Peyer's patch (tissue), 4 donors: ENCODE data around the gene PYGL. TPM values are rescaled to one million over a fixed set of nuclear protein-coding genes. Genes with fewer than 3 reads are reported as not detected.

ENCODE experiments used
- DNase-seq, 3 donors: peaks; one replicate each; pipeline ENCODE4 v3.0.0-alpha.2; 2017 to 2019
- H3K27ac ChIP-seq, 4 donors: fragments of 200-600 bp; sonication (generic); one replicate each; pipeline ENCODE4 v1.5.1; 2016 to 2019
- H3K27me3 ChIP-seq, 2 donors: fragments of 200-600 bp; sonication (generic); one replicate each; pipeline ENCODE4 v1.5.1; 2019
- H3K36me3 ChIP-seq, 3 donors: fragments of 200-600 bp; sonication (generic); one replicate each; pipeline ENCODE4 v1.5.1; 2016 to 2019
- H3K4me1 ChIP-seq, 4 donors: fragments of 200-600 bp; sonication (generic); one replicate each; pipeline ENCODE4 v1.5.1; 2016 to 2019
- H3K4me3 ChIP-seq, 4 donors: fragments of 200-600 bp; sonication (generic); 1 replicate in 3 of 4; 2 replicates in 1 of 4; pipeline ENCODE4 v1.5.1; 2016 to 2019; ENCODE audit warnings: mild to moderate bottlenecking in 1 of 4
- H3K9me3 ChIP-seq, 4 donors: fragments of 200-600 bp; sonication (generic); one replicate each; pipeline ENCODE4 v1.5.1; 2016 to 2019; ENCODE audit warnings: mild to moderate bottlenecking in 1 of 4
- CTCF ChIP-seq, 6 experiments: fragments of 450-650 bp in 4 of 6; fragments of 200-600 bp in 2 of 6; sonication (generic) in 1 of 6; IDR thresholded peaks; one replicate each; pipeline ENCODE4 v1.5.1; 2017 to 2019; ENCODE audit warnings: antibody characterized with exemption in 6 of 6, mild to moderate bottlenecking in 3 of 6, moderate library complexity in 1 of 6
- POLR2A ChIP-seq, 2 donors: fragments of 450-650 bp; IDR thresholded peaks; one replicate each; pipeline ENCODE4 v1.5.1; 2017; ENCODE audit warnings: antibody characterized with exemption in 2 of 2, mild to moderate bottlenecking in 2 of 2, moderate library complexity in 2 of 2
- total RNA-seq, 4 donors: library from RNA; depleted of rRNA; stranded (reverse); fragments of >200 nt; gene quantifications; one replicate each; pipeline ENCODE4 v1.1.0, GENCODE V29; 2016

Gene PYGL
- 10 to 100 TPM in 1 of 4 donors, 1 to 10 TPM in 3; 1.8 to 42.1 (median 4.1) TPM for total RNA-seq

GRCh38 chr14:50943943-50944646 is at the start of gene PYGL:
Gene PYGL (minus strand): TSS chr14:50944483. CDS start chr14:50944403, 80 bp downstream.
- Histone ChIP-seq H3K27ac (peak within 1 kb of the TSS; percentile 47 to 73 (median 64)), H3K36me3 (no peaks in the 10 kb centered on the region), H3K9me3 (no peaks in the 10 kb centered on the region), H3K4me1 (peaks cover 0 to 13% (median 4%) of the 10 kb centered on the region in 4 donors), H3K4me3 (peak within 1 kb of the TSS; percentile 54 to 67 (median 66)), H3K27me3 (no peaks in the 10 kb centered on the region)
- peak; percentile 20 to 71 (median 67) for DNase-seq
- TF ChIP-seq CTCF (IDR thresholded peaks at IDR 0.05) (no peak), POLR2A (IDR thresholded peaks at IDR 0.05) (no peak)

- no peak for DNase-seq
- H3K9me3 ChIP-seq, result no peaks in the 10 kb centered on the region
- no peak overlapping the region for H3K27ac ChIP-seq
- no peak overlapping the region for H3K4me3 ChIP-seq
- no peak for TF ChIP-seq CTCF (IDR thresholded peaks at IDR 0.05)
- no peaks in the 10 kb centered on the region for H3K4me1 ChIP-seq
- no peaks in the 10 kb centered on the region for H3K36me3 ChIP-seq
- H3K27me3 ChIP-seq, result no peaks in the 10 kb centered on the region
Observed at GRCh38 chr14:50985859-50986331, 41.6 kb upstream of the PYGL start.

- DNase-seq, result no peak
- Histone ChIP-seq H3K4me3 (no peak overlapping the region), H3K4me1 (no peaks in the 10 kb centered on the region), H3K9me3 (no peaks in the 10 kb centered on the region), H3K27me3 (no peaks in the 10 kb centered on the region), H3K36me3 (no peaks in the 10 kb centered on the region), H3K27ac (no peak overlapping the region)
- TF ChIP-seq POLR2A (IDR thresholded peaks at IDR 0.05), result no peak
- no peak for TF ChIP-seq CTCF (IDR thresholded peaks at IDR 0.05)
Observed at GRCh38 chr14:50985124-50985858, 41.0 kb upstream of the PYGL start.

DNA sequence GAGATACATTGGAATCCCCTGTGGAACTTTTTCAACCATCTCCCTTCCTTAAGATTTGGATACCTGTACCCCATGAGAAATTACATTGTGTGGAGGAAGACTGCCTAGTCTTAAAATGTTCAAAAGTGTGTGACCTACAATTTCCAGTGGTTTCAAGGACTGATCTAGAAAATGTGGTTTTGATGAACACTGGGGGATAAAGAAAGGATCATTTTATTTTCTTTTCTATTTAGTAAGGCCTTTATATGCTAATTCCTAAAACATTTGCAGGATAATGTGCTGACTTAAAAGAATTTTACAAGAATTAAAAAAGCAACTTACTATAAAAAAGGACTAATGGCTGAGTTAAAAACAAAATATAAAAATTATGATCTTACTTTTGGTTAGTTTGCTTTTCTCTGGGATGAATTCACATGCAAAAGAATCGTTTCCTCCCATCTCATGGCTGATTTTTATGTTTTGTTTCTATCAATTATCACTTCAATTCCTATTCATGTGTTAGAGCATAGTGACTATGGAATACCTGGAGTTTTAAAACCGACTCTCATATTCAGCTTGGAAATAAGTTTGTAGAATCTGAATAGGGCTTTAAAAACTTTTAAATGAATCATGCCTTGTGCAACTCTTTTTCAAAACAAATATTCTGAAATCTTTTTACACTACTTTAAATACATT is 39.9 kb upstream of the PYGL start:
- H3K4me3 ChIP-seq, result no peak overlapping the region
- no peaks in the 10 kb centered on the region for H3K36me3 ChIP-seq
- no peak overlapping the region for H3K27ac ChIP-seq
- no peaks in the 10 kb centered on the region for H3K4me1 ChIP-seq
- no peak for DNase-seq
- TF ChIP-seq POLR2A (IDR thresholded peaks at IDR 0.05), result no peak
- TF ChIP-seq CTCF (IDR thresholded peaks at IDR 0.05), result no peak
- no peaks in the 10 kb centered on the region for H3K9me3 ChIP-seq
- no peaks in the 10 kb centered on the region for H3K27me3 ChIP-seq

DNA sequence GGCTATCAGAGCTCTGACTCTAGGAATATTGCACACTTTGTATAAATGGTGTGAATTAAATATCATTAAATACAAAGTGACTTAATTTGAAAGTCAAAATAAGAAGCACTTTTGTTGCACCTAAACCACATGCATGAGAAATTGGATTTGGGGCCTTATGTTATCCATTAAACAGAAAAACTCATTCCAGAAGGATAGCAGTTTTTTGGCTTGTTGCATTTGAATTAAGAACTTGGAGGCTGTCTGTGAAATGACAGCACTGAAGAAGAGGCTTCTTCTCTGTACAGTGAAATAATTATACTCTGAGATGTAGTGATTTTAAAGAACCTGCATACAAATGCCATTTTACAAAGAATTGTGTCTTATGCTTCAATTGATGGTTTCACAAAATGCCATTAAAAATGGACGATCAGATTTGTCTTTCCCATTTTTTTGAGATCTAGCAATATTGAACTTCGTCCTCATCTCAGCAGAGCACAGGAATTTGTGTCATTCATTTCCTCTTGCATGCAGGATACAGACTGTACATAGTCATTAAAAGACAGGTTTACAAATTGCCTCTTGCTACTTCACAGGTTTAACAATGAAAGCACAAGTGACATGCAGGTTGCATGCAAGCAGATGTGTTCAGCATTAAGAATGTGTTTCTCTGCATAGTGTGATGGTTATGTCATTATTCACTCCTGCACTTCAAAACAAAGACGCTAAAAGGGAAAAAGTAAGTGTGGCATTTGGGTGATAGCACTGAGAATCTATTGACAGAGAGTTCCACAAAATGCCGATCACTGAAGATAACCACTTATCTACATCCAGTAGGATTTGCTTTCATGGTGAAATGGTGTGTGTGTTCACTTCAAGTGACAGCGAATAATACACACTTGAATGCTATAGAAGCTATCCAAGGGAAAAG is 35.9 kb upstream of the PYGL start:
- H3K27ac ChIP-seq, result no peak overlapping the region
- H3K4me3 ChIP-seq, result no peak overlapping the region
- TF ChIP-seq POLR2A (IDR thresholded peaks at IDR 0.05), result no peak
- no peak for TF ChIP-seq CTCF (IDR thresholded peaks at IDR 0.05)
- H3K27me3 ChIP-seq, result no peaks in the 10 kb centered on the region
- no peaks in the 10 kb centered on the region for H3K9me3 ChIP-seq
- H3K4me1 ChIP-seq, result no peaks in the 10 kb centered on the region
- no peak for DNase-seq
- H3K36me3 ChIP-seq, result no peaks in the 10 kb centered on the region
